ENCODE data around the gene SCFD1.
"Not testable (repeated sequence)": the region's sequence is repeated elsewhere in the genome, so short reads cannot be mapped to it uniquely, and the experiment has no call there.

SCFD1 gene

GRCh38 chr14:30680036-30680435 is 57.9 kb downstream of the SCFD1 start:
- no peak for DNase-seq

GRCh38 chr14:30680776-30681175 is 58.7 kb downstream of the SCFD1 start:
- DNase-seq = not testable (repeated sequence)

DNA sequence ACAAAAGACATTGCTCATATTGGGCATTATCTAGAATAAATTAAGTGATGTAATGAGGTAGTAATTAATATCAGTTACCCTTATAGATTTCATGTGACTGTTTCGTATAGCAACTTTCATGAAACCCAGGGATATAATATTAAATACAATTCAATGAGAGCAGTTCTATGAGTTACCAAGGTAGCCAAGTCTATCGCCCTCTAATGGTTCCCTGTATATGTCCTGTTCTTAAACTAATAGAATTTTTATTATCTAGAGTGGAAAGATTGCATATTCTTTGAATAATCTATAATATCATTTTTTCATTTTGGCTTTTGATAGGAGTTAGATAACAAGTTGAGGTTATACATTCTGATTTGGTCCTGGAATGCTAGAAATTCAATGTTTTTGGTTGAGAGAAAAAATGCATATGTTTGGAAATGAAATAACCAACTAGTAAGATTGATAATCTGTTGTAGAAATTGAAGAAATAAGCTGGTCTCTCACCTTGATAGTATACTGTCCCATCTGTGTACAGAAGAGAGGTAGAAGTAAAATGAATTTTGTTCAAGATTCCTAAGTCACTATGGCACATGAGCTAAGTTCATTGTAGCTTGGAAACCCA is 59.7 kb downstream of the SCFD1 start:
- no peak for DNase-seq

- DNase-seq = not testable (repeated sequence)
Measured at GRCh38 chr14:30690487-30691355, 68.6 kb downstream of the SCFD1 start.

DNA sequence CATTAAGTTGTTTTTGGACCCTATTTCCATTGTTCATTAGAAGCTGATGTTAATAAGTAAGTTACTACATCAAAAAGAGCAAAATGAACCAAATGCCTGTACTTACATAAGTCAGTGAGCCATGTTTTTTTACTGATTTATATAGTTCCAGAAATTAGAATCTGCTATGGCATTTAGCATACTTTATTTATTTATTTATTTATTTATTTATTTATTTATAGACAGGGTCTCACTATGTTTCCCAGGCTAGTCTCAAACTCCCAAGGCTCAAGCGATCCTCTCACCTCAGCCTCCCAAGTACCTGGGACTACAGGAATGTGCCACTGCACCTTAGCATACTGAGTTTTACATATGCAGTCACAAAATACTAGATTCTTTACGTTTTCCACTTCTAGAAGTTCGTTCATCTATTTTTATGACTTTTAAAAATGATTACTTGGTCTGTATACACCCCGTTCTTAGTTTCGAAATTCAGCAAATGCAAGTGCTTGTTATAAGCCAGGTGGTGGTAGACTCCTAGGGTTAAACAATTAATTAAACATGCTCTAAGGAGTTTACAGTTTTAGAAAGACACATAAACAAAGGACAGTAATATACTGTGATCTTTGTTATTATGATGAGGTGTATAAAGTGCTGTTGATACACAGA is 69.8 kb downstream of the SCFD1 start:
- no peak for DNase-seq

DNA sequence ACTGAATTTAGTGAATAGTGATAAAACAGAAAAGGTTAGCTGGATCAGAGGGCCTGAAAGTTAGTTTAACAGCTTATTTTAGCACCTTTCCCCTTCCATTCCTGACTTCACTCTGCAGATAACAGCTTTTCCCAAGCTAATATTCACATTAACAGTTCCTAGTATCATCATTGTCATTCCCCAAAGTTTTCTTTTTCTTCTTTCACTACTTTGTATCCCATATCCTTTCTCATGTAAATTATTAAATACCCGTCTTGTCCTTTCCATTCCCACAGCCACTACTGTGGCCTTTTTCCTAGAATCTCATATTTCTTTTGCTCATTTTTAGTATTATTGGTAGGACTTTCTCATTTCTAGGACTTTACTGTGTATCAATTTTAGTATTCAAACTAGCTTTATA is 70.5 kb downstream of the SCFD1 start:
- DNase-seq = no peak

DNA sequence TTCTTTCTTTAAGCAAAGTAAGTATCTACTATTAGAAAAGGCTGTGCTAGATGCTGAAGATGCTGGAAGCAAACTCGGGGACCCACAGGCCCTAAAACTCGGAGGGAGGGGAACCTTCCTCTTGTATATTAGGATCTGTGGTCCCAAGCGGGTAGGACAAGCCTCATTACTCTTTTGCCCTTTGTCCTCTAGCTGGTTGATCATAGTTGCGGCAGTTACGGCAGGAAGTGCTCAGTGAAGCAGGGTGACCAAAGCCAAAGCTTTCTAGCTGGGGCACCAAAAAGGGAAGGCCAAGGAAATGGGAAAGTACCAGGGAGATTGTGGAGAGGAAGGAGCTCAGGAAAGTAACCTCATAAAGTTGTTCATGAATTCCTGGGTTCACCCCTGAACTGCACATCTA is 76.3 kb downstream of the SCFD1 start:
- DNase-seq = no peak

DNA sequence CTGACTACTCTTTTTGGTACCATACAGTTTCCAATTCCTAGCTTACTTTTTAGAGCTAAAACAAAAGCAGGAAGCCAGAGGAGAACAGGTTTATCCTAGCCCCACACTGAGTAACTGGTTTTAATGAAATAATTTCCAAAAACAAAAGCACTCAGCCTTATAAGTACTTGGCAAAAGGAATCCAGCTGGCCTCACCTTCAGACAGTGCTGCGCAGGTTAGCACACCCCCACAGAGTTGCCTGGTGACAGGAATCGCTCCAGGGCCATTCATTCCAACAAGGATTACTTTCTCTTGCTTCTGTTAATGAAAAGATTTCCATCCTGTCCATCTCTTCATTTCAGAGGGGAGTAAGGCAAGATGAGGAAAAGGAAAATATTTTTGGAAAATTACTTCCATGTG is 84.6 kb downstream of the SCFD1 start:
- no peak for DNase-seq

GRCh38 chr14:30708157-30708556 is 86.0 kb downstream of the SCFD1 start:
- no peak for DNase-seq

GRCh38 chr14:30709201-30709600 is 87.1 kb downstream of the SCFD1 start:
- DNase-seq = no peak

- no peak for DNase-seq
Measured at GRCh38 chr14:30710876-30711275, 88.8 kb downstream of the SCFD1 start.

DNA sequence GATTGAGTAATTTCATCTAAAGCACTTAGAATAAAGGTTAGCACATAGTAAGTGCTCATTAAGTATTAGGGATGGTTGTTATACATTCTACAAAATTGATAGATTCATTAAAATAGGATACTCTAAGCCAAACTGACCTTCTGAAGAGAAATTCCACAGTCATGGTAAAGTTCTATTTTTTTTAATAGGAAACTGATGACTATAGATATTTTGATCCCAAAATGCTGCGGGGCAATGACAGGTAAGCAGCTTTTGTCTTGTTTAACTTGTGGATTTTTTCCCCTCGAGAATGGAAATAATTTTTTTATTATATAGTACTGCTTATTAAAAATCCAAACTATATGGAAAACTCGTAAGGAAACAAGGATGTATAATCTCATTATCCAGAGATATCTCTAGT is 97.0 kb downstream of the SCFD1 start:
- DNase-seq = no peak

GRCh38 chr14:30725763-30726162 is 103.6 kb downstream of the SCFD1 start:
- DNase-seq = no peak

DNA sequence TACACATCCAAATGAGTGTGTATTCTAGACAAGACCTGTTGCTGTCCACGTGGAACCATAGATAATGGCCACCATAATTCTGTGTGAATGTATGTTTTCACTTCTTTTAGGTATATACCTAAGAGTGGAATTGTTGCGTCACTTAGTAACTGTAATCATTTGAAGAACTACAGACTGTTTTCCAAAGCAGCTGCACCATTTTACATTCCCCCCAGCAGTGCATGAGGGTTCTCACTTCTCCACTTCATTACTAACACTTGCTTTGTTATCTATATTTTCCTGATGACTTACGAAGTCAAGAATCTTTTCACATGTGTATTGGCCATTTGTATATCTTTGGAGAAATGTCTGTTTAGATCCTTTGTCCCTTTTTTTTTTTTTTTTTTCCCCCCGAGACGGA is 106.4 kb downstream of the SCFD1 start:
- no peak for DNase-seq

DNA sequence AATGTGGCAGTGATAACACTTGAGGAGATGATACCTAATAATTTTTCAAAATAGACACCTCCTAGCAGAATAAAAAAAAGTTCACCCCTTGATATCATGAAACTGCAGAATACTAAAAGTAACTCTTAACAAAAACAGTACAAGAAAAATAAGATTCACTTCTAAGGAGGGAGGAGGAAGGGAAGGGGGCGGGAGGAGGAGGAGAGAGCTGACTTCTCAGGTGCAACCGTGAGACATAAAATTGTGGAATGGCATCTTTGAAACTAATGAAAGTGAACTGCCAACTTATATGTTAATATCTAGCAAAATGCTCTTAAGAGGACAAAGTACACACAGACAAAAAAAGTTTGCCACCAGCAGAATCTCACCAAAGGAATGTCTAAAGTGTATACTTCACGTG is 115.8 kb downstream of the SCFD1 start:
- no peak for DNase-seq

- DNase-seq = no peak
Measured at GRCh38 chr14:30738978-30739377, 116.9 kb downstream of the SCFD1 start.

- no peak for DNase-seq
Measured at GRCh38 chr14:30748343-30748742, 126.2 kb downstream of the SCFD1 start.

GRCh38 chr14:30751646-30752416 is 129.7 kb downstream of the SCFD1 start:
- DNase-seq = no peak

- no peak for DNase-seq
Measured at GRCh38 chr14:30753452-30753851, 131.3 kb downstream of the SCFD1 start.

- no peak for DNase-seq
Measured at GRCh38 chr14:30754778-30755177, 132.7 kb downstream of the SCFD1 start.

- DNase-seq = no peak
Measured at GRCh38 chr14:30756594-30756993, 134.5 kb downstream of the SCFD1 start.

DNA sequence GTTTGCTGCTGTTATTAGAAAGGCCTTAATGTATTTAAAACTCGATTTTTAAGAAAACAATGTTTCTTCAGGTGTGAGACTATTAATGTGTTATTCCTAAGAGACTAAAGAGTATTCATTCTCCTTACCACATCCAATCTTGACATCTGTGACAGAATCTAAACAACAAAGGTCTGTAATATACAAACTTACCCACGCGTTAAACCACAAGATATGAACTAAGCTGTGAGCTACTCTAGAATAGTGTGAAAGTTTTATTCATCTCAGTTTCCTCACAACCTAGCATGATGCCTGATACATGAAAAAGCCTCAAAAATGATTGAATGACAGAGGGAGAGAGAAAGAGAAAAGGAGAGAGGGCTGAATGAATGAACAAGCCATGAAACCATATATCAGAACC is 135.0 kb downstream of the SCFD1 start:
- no peak for DNase-seq

Measured in effector CD8-positive, alpha-beta T cell (primary cell).